Neural cell (in vitro differentiated cells): ENCODE measurements around the gene ASB1.

ENCODE experiments used
- POLR2AphosphoS5 ChIP-seq: IDR thresholded peaks from 2 replicates; pipeline ENCODE4 v1.6.1; 2012
- TF ChIP-seq, protein P1 (sequence below): IDR thresholded peaks from 2 replicates; pipeline ENCODE4 v1.6.1; 2012; ENCODE audit warnings: borderline replicate concordance
- TF ChIP-seq, protein P2 (sequence below): fragments of 450-650 bp; IDR thresholded peaks from 2 replicates; pipeline ENCODE4 v1.5.1; 2014; ENCODE audit warnings: antibody characterized with exemption, mild to moderate bottlenecking, moderate library complexity; ENCODE audit not compliant: poor library complexity, severe bottlenecking

DNA sequence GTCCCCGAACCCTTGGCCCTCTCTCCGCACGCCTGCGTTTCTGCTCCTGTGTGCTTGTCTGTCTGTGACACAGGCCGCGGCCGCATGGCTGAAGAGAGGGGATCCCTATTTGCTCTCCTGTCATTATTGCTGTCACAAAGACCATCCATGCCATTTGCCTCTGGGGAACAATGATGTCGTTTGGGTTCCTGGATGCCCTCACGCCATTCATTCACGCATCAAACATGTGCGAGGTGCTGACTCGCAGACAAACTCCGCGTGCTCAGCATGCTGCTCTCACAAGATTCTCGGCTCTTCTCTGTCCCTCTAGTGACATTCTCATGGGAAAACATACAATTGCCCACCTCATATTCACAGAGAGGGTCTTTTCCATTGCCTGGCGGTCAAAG lies 67.8 kb downstream of the ASB1 start:
- TF ChIP-seq, protein P1, sequence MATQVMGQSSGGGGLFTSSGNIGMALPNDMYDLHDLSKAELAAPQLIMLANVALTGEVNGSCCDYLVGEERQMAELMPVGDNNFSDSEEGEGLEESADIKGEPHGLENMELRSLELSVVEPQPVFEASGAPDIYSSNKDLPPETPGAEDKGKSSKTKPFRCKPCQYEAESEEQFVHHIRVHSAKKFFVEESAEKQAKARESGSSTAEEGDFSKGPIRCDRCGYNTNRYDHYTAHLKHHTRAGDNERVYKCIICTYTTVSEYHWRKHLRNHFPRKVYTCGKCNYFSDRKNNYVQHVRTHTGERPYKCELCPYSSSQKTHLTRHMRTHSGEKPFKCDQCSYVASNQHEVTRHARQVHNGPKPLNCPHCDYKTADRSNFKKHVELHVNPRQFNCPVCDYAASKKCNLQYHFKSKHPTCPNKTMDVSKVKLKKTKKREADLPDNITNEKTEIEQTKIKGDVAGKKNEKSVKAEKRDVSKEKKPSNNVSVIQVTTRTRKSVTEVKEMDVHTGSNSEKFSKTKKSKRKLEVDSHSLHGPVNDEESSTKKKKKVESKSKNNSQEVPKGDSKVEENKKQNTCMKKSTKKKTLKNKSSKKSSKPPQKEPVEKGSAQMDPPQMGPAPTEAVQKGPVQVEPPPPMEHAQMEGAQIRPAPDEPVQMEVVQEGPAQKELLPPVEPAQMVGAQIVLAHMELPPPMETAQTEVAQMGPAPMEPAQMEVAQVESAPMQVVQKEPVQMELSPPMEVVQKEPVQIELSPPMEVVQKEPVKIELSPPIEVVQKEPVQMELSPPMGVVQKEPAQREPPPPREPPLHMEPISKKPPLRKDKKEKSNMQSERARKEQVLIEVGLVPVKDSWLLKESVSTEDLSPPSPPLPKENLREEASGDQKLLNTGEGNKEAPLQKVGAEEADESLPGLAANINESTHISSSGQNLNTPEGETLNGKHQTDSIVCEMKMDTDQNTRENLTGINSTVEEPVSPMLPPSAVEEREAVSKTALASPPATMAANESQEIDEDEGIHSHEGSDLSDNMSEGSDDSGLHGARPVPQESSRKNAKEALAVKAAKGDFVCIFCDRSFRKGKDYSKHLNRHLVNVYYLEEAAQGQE = no peak
- TF ChIP-seq, protein P2, sequence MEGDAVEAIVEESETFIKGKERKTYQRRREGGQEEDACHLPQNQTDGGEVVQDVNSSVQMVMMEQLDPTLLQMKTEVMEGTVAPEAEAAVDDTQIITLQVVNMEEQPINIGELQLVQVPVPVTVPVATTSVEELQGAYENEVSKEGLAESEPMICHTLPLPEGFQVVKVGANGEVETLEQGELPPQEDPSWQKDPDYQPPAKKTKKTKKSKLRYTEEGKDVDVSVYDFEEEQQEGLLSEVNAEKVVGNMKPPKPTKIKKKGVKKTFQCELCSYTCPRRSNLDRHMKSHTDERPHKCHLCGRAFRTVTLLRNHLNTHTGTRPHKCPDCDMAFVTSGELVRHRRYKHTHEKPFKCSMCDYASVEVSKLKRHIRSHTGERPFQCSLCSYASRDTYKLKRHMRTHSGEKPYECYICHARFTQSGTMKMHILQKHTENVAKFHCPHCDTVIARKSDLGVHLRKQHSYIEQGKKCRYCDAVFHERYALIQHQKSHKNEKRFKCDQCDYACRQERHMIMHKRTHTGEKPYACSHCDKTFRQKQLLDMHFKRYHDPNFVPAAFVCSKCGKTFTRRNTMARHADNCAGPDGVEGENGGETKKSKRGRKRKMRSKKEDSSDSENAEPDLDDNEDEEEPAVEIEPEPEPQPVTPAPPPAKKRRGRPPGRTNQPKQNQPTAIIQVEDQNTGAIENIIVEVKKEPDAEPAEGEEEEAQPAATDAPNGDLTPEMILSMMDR = no peak
- TF ChIP-seq POLR2AphosphoS5 = no peak
